Measurements from ENCODE around the gene GPR183. TPM values are rescaled to one million over a fixed set of nuclear protein-coding genes. Genes with fewer than 3 reads are reported as not detected.

GPR183 gene
- total RNA-seq, 4 donors from 2014 or later, result 3.0 to 14.6 (median 6.5) TPM

- H3K4me3 ChIP-seq, result no peak overlapping the region
- 78 to 88% methylated on average over 6 to 7 of the region's 7 CpGs for WGBS, 2 donors (ENCODE audit: low coverage in 1 of 2)
- no peaks in the 10 kb centered on the region for H3K36me3 ChIP-seq
- H3K9me3 ChIP-seq, result no peaks in the 10 kb centered on the region
- no peaks in the 10 kb centered on the region for H3K27me3 ChIP-seq
- DNase-seq, result peak; percentile 45
- in situ Hi-C loops (cut with MboI; ENCODE audit: low pct_ligation_motif_present in 1 of 4, low pct_unique_long_range_greater_than_20kb in 1 of 4, low sequenced_read_pairs in 3 of 4), result no loop called here
- TF ChIP-seq EP300 (IDR thresholded peaks at IDR 0.05; ENCODE audit: low read depth) (peak; percentile 33), POLR2A (IDR thresholded peaks at IDR 0.05) (peak; percentile 49), CTCF (IDR thresholded peaks at IDR 0.05) (no peak), POLR2AphosphoS5 (IDR thresholded peaks at IDR 0.05) (peak; percentile 40 to 56 (median 44))
- peaks cover 7 to 35% (median 18%) of the 10 kb centered on the region in 4 donors for H3K4me1 ChIP-seq
- intact Hi-C loops (cut with DNase I; ENCODE audit: low total_unique reads), result no loop called here
- peak overlapping the region; percentile 39 to 64 (median 54) for H3K27ac ChIP-seq
These were observed 5.3 kb upstream of the GPR183 start for GRCh38 chr13:99312493-99312883.

GRCh38 chr13:99311748-99312492, 4.7 kb upstream of the GPR183 start:
- no peak for TF ChIP-seq CTCF (IDR thresholded peaks at IDR 0.05)
- TF ChIP-seq EP300 (IDR thresholded peaks at IDR 0.05; ENCODE audit: low read depth), result no peak
- no peak for TF ChIP-seq POLR2A (IDR thresholded peaks at IDR 0.05)
- no peak for TF ChIP-seq POLR2AphosphoS5 (IDR thresholded peaks at IDR 0.05)
- WGBS, 2 donors (ENCODE audit: low coverage in 1 of 2), result 83 to 95% methylated on average over 6 to 10 of the region's 10 CpGs
- DNase-seq, result no peak
- intact Hi-C loops (cut with DNase I; ENCODE audit: low total_unique reads), result no loop called here
- Histone ChIP-seq H3K36me3 (no peaks in the 10 kb centered on the region), H3K4me1 (peaks cover 7 to 35% (median 18%) of the 10 kb centered on the region in 4 donors), H3K27ac (peak overlapping the region; percentile 39 to 64 (median 54)), H3K4me3 (no peak overlapping the region), H3K27me3 (no peaks in the 10 kb centered on the region), H3K9me3 (no peaks in the 10 kb centered on the region)
- in situ Hi-C loops (cut with MboI; ENCODE audit: low pct_ligation_motif_present in 1 of 4, low pct_unique_long_range_greater_than_20kb in 1 of 4, low sequenced_read_pairs in 3 of 4), result no loop called here

- Histone ChIP-seq H3K4me1 (peaks cover 7 to 35% (median 18%) of the 10 kb centered on the region in 4 donors), H3K4me3 (no peak overlapping the region), H3K27me3 (no peaks in the 10 kb centered on the region), H3K27ac (peak overlapping the region; percentile 39 to 64 (median 54)), H3K9me3 (no peaks in the 10 kb centered on the region), H3K36me3 (no peaks in the 10 kb centered on the region)
- no peak for DNase-seq
- in situ Hi-C loops (cut with MboI; ENCODE audit: low pct_ligation_motif_present in 1 of 4, low pct_unique_long_range_greater_than_20kb in 1 of 4, low sequenced_read_pairs in 3 of 4), result no loop called here
- 84 to 85% methylated on average over 4 of the region's 4 CpGs for WGBS, 2 donors (ENCODE audit: low coverage in 1 of 2)
- TF ChIP-seq POLR2A (IDR thresholded peaks at IDR 0.05) (no peak), EP300 (IDR thresholded peaks at IDR 0.05; ENCODE audit: low read depth) (no peak), POLR2AphosphoS5 (IDR thresholded peaks at IDR 0.05) (no peak), CTCF (IDR thresholded peaks at IDR 0.05) (no peak)
- intact Hi-C loops (cut with DNase I; ENCODE audit: low total_unique reads), result no loop called here
These were observed 3.9 kb upstream of the GPR183 start for GRCh38 chr13:99311137-99311536.

GRCh38 chr13:99310382-99311031, 3.3 kb upstream of the GPR183 start:
- Histone ChIP-seq H3K4me3 (no peak overlapping the region), H3K27ac (peak overlapping the region; percentile 17 to 53 (median 38)), H3K9me3 (no peaks in the 10 kb centered on the region), H3K4me1 (peaks cover 7 to 35% (median 18%) of the 10 kb centered on the region in 4 donors), H3K27me3 (no peaks in the 10 kb centered on the region), H3K36me3 (no peaks in the 10 kb centered on the region)
- intact Hi-C loops (cut with DNase I; ENCODE audit: low total_unique reads), result no loop called here
- 63 to 64% methylated on average over 4 of the region's 4 CpGs for WGBS, 2 donors (ENCODE audit: low coverage in 1 of 2)
- DNase-seq, result no peak
- in situ Hi-C loops (cut with MboI; ENCODE audit: low pct_ligation_motif_present in 1 of 4, low pct_unique_long_range_greater_than_20kb in 1 of 4, low sequenced_read_pairs in 3 of 4), result no loop called here
- peak in 1 of 3 donors; percentile 29 for TF ChIP-seq POLR2AphosphoS5 (IDR thresholded peaks at IDR 0.05)
- no peak for TF ChIP-seq POLR2A (IDR thresholded peaks at IDR 0.05)

All from transverse colon (tissue), 4 donors.